SH-SY5Y (cell line): ENCODE data around the gene ARID3B.

Experiments
- GATA2 ChIP-seq: IDR thresholded peaks from 2 replicates; pipeline ENCODE4 v1.6.1; 2011; ENCODE audit warnings: mild to moderate bottlenecking, low read depth, low read length
- GATA3 ChIP-seq: IDR thresholded peaks from 2 replicates; pipeline ENCODE4 v1.6.1; 2011; ENCODE audit warnings: low read depth, mild to moderate bottlenecking, low read length, moderate library complexity

GRCh38 chr15:74545086-74545485 is 4.1 kb downstream of the ARID3B start:
- TF ChIP-seq GATA2 (no peak), GATA3 (no peak)
